Measurements from ENCODE around the gene GNMT. TPM values are rescaled to one million over a fixed set of nuclear protein-coding genes. Genes with fewer than 3 reads are reported as not detected.

GNMT gene
- total and polyA plus RNA-seq, 2 experiments from 2014 or later, result 0.21 to 1.3 TPM

DNA sequence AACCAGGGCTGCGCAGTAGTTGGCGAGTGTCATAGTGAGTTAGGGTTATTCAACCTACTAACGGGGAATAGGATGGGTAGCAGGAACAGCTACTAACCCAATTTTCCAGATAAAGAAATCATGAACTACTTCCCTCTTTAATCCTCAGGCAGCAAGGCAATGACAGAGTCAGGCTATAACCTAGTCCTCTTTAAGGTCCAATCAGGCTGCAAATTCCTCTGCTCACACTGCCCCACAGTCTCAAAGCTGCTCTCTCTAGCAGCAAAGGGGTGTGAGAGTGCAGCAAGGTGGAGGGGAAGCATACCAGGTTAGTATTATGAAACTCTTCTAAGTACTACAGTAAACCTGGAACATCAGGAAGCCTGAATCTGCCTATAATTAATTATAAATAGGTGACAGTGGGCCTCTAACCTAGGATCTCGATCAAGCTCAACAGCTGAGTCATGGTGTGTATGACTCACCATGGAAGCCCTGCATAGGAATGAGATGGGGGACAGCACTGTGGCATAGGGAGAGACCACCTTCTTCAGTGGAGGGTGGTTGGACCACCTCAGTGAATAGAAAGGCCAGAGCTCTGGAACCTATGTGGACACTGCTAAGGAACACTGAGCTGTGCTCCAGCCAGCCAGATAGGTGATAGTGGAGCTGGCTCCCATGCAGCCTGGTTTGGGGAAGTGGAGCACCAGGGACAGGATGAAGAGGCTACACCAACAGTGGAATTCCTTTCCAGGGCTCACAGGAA is 10.5 kb downstream of the GNMT start:
- Histone ChIP-seq H3K4me1 (ENCODE audit: low read depth) (no peaks in the 10 kb centered on the region), H3K9me3 (ENCODE audit: low read depth) (no peaks in the 10 kb centered on the region), H3K27ac (no peak overlapping the region), H3K4me3 (no peak overlapping the region), H3K27me3 (no peaks in the 10 kb centered on the region), H3K36me3 (peaks cover 4% of the 10 kb centered on the region)
- no peak for TF ChIP-seq CTCF (IDR thresholded peaks at IDR 0.05; ENCODE audit: low read depth, low read length)
- no peak for DNase-seq (ENCODE audit: low read depth in 1 of 2, low spot score in 1 of 2)

- H3K4me3 ChIP-seq, result no peak overlapping the region
- no peak overlapping the region for H3K27ac ChIP-seq
- H3K9me3 ChIP-seq (ENCODE audit: low read depth), result no peaks in the 10 kb centered on the region
- no peaks in the 10 kb centered on the region for H3K4me1 ChIP-seq (ENCODE audit: low read depth)
- peaks cover 4% of the 10 kb centered on the region for H3K36me3 ChIP-seq
- no peaks in the 10 kb centered on the region for H3K27me3 ChIP-seq
- no peak for DNase-seq (ENCODE audit: low read depth in 1 of 2, low spot score in 1 of 2)
- TF ChIP-seq CTCF (IDR thresholded peaks at IDR 0.05; ENCODE audit: low read depth, low read length), result no peak
These were observed 11.3 kb downstream of the GNMT start for GRCh38 chr6:42971746-42972327.

DNA sequence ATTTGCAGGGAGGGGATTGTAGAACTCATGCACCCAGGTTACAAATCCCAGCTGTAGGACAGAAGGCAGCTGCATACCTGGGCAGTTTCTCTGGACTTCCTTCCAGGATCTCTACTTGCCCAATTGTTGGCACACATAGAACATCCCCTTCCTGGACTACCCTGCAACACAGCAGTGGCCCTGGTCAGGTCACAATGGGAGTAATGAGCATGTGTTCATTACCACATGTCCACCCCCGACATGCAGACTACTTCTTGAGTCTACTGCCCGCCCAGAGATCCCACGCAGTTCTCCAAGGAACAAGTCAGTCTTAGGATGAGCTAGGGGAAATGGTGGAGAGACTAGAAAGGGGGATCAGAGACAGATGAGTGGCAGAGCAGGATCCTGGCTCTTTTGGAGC is 13.4 kb downstream of the GNMT start:
- Histone ChIP-seq H3K9me3 (ENCODE audit: low read depth) (no peaks in the 10 kb centered on the region), H3K27me3 (no peaks in the 10 kb centered on the region)
- TF ChIP-seq CTCF (IDR thresholded peaks at IDR 0.05; ENCODE audit: low read depth, low read length), result no peak

GRCh38 chr6:42974919-42975505 is 14.5 kb downstream of the GNMT start:
- H3K36me3 ChIP-seq, result no peaks in the 10 kb centered on the region
- no peaks in the 10 kb centered on the region for H3K9me3 ChIP-seq (ENCODE audit: low read depth)
- TF ChIP-seq CTCF (IDR thresholded peaks at IDR 0.05; ENCODE audit: low read depth, low read length), result no peak
- H3K4me3 ChIP-seq, result no peak overlapping the region
- H3K27ac ChIP-seq, result no peak overlapping the region
- no peak for DNase-seq (ENCODE audit: low read depth in 1 of 2, low spot score in 1 of 2)
- peaks cover 5% of the 10 kb centered on the region for H3K4me1 ChIP-seq (ENCODE audit: low read depth)
- no peaks in the 10 kb centered on the region for H3K27me3 ChIP-seq

More for the DNA sequence above, 13.4 kb downstream of the GNMT start:
- Histone ChIP-seq H3K27ac (no peak overlapping the region), H3K36me3 (peaks cover 2% of the 10 kb centered on the region), H3K4me3 (no peak overlapping the region), H3K4me1 (ENCODE audit: low read depth) (peaks cover 5% of the 10 kb centered on the region)
- no peak for DNase-seq (ENCODE audit: low read depth in 1 of 2, low spot score in 1 of 2)

DNA sequence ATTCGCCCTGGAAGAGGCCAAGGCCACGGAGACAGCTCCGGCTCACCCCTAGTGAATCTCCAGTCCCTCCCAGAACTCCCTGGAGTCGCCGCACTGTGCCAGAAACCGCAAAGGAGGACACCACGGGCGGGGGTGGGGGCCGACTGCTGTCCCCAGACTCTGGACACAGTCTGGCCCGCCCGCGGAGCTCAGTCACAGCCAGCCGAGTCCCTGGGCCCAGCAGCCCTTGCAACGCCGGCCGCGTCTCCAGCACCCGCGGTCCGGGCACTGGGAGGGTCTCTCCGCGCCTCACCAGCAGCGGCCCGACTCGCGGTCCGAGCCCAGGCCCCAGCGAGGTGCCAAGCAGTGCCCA is 17.9 kb downstream of the GNMT start:
- Histone ChIP-seq H3K27ac (peak overlapping the region; percentile 86), H3K36me3 (no peaks in the 10 kb centered on the region), H3K27me3 (no peaks in the 10 kb centered on the region), H3K4me1 (ENCODE audit: low read depth) (peaks cover 5% of the 10 kb centered on the region), H3K9me3 (ENCODE audit: low read depth) (no peaks in the 10 kb centered on the region), H3K4me3 (peak overlapping the region; percentile 89)
- DNase-seq (ENCODE audit: low read depth in 1 of 2, low spot score in 1 of 2), result peak in 1 of 2 donors; percentile 22
- no peak for TF ChIP-seq CTCF (IDR thresholded peaks at IDR 0.05; ENCODE audit: low read depth, low read length)

Data from cardiac muscle cell (in vitro differentiated cells and primary cell).